ENCODE results near the gene IMPDH1. TPM values are rescaled to one million over a fixed set of nuclear protein-coding genes. Genes with fewer than 3 reads are reported as not detected.

The IMPDH1 gene
- total and polyA plus RNA-seq, 9 of the 15 experiments (the other 6 are each of a cell fraction or from before 2014, with no cell fraction given): 0.80 to 118 (median 64.3) TPM

- TF ChIP-seq MEIS2 (IDR thresholded peaks at IDR 0.05; ENCODE audit: partially characterized antibody) (no peak), RBBP5 (IDR thresholded peaks at IDR 0.05; ENCODE audit: borderline replicate concordance, insufficient read depth, low read length, poor library complexity, severe bottlenecking) (peak; percentile 99), REST (IDR thresholded peaks at IDR 0.05; ENCODE audit: borderline replicate concordance) (no peak), REST (CRISPR knock-in tag; IDR thresholded peaks at IDR 0.05; ENCODE audit: low read depth) (peak; percentile 51; the same call in 1 of the 2 replicates), ZNF134 (CRISPR knock-in tag; conservative IDR thresholded peaks at IDR 0.05) (0 out of 2 replicates have a peak, but pooled peaks have one; percentile 12), MAX (CRISPR knock-in tag; IDR thresholded peaks at IDR 0.05) (peak; percentile 98), ESRRB (CRISPR knock-in tag; IDR thresholded peaks at IDR 0.05; ENCODE audit: borderline replicate concordance) (no peak), NFRKB (IDR thresholded peaks at IDR 0.05; ENCODE audit: low read depth) (peak; percentile 96), STAT6 (CRISPR knock-in tag; IDR thresholded peaks at IDR 0.05) (peak; percentile 98), PHF8 (IDR thresholded peaks at IDR 0.05; ENCODE audit: borderline replicate concordance, low read length) (peak; percentile 100), ZNF583 (CRISPR knock-in tag; IDR thresholded peaks at IDR 0.05) (peak; percentile 74; the same call in 1 of the 2 replicates), ARID3B (CRISPR knock-in tag; IDR thresholded peaks at IDR 0.05; ENCODE audit: borderline replicate concordance) (no peak), NR1H2 (CRISPR knock-in tag; IDR thresholded peaks at IDR 0.05) (0 out of 2 replicates have a peak, but pooled peaks have one; percentile 77), ZNF780A (CRISPR knock-in tag; IDR thresholded peaks at IDR 0.05) (no peak)
Measured at GRCh38 chr7:128343554-128344430, 66.0 kb downstream of the IMPDH1 start, which contains the start of gene RBM28 (continued).
